22Rv1 (cell line): Measurements from ENCODE around the gene PARVB.

ENCODE experiments used
- H3K27ac ChIP-seq: fragments of 450-650 bp; 2 replicates; pipeline ENCODE4 v1.5.1; 2017
- CTCF ChIP-seq: fragments of 450-650 bp; IDR thresholded peaks from 2 replicates; pipeline ENCODE4 v1.5.1; 2017; ENCODE audit warnings: mild to moderate bottlenecking
- ZFX ChIP-seq: fragments of 450-650 bp; IDR thresholded peaks from 2 replicates; pipeline ENCODE4 v1.6.1; 2017; ENCODE audit warnings: antibody characterized with exemption, borderline replicate concordance

Gene PARVB

GRCh38 chr22:44147821-44148574, 123.9 kb downstream of the PARVB start:
- H3K27ac ChIP-seq: no peak overlapping the region
- no peak for TF ChIP-seq ZFX
- TF ChIP-seq CTCF: no peak

GRCh38 chr22:44151676-44152075, 127.6 kb downstream of the PARVB start:
- H3K27ac ChIP-seq: no peak overlapping the region
- TF ChIP-seq CTCF (no peak), ZFX (no peak)

GRCh38 chr22:44153710-44154109, 129.6 kb downstream of the PARVB start:
- H3K27ac ChIP-seq: no peak overlapping the region
- no peak for TF ChIP-seq CTCF
- TF ChIP-seq ZFX: no peak

- no peak for TF ChIP-seq ZFX
- TF ChIP-seq CTCF: no peak
- no peak overlapping the region for H3K27ac ChIP-seq
Observed at GRCh38 chr22:44154436-44154942, 130.4 kb downstream of the PARVB start.

GRCh38 chr22:44155115-44155514, 131.0 kb downstream of the PARVB start:
- no peak overlapping the region for H3K27ac ChIP-seq
- no peak for TF ChIP-seq CTCF
- TF ChIP-seq ZFX: no peak

- TF ChIP-seq ZFX: no peak
- TF ChIP-seq CTCF: no peak
- no peak overlapping the region for H3K27ac ChIP-seq
Observed at GRCh38 chr22:44157916-44158618, 134.0 kb downstream of the PARVB start.

- no peak overlapping the region for H3K27ac ChIP-seq
- TF ChIP-seq ZFX: no peak
- no peak for TF ChIP-seq CTCF
Observed at GRCh38 chr22:44158816-44159215, 134.7 kb downstream of the PARVB start.
